HCT116 (cell line): ENCODE measurements around the gene POLR2A. TPM values are rescaled to one million over a fixed set of nuclear protein-coding genes. Genes with fewer than 3 reads are reported as not detected.

Source experiments
- ATAC-seq: fragments of 200-7000 bp; cut with Tn5 transposase; 2 replicates; pipeline ENCODE4 v1.9.1; 2020; ENCODE audit warnings: mild to moderate bottlenecking, moderate library complexity
- BruUV-seq: library from RNA; stranded (reverse); fragments of 400-500 nt; replicated peaks from 2 replicates; lab custom pipeline; 2021; lab: Mats Ljungman, UMichigan
- CTCF ChIA-PET: fragments of 300-600 bp; sonication (Branson Sonifier 250); formaldehyde crosslinking; loops from one replicate; lab custom pipeline; 2021; ENCODE audit warnings: antibody characterized with exemption; lab: Charles Lee
- POLR2A ChIA-PET: fragments of 300-600, 350-600 bp; sonication (Branson Sonifier 250); formaldehyde crosslinking; loops from one replicate; lab custom pipeline; 2021; ENCODE audit warnings: antibody characterized with exemption; lab: Charles Lee
- RAD21 ChIA-PET, 2 experiments: fragments of 300-600 bp; sonication (Branson Sonifier 250); formaldehyde crosslinking; loops; one replicate each; lab custom pipeline; 2023; ENCODE audit warnings: low total read pairs in 2 of 2; ENCODE audit not compliant: uncharacterized antibody in 2 of 2, unreplicated experiment in 2 of 2, low non-redundant PET in 1 of 2; lab: Charles Lee
- DNase-seq: peaks from one replicate; pipeline ENCODE4 v3.0.0-alpha.2; 2010; ENCODE audit warnings: low read depth, low spot score
- H2AFZ ChIP-seq: fragments of 200-600 bp; shearing (Covaris generic), sonication (generic); 2 replicates; pipeline ENCODE4 v1.6.1; 2017; ENCODE audit warnings: low read depth, mixed run types, mixed read lengths, antibody characterized with exemption, low read length; ENCODE audit not compliant: poor library complexity, severe bottlenecking
- H3K27ac ChIP-seq: 2 replicates; pipeline ENCODE4 v1.5.1; 2012; ENCODE audit warnings: low read depth, low read length
- H3K27me3 ChIP-seq: fragments of 200-600 bp; sonication (generic); 2 replicates; pipeline ENCODE4 v1.6.1; 2016; ENCODE audit warnings: mixed run types, low read length, mixed read lengths; ENCODE audit not compliant: insufficient read depth
- H3K36me3 ChIP-seq, 2 experiments: fragments of 200-500 bp in 1 of 2; fragments of 200-600 bp in 1 of 2; sonication (Bioruptor generic) in 1 of 2; sonication (generic) in 1 of 2; 2 replicates each; pipeline versions ENCODE4 v1.5.1 to v1.6.1; 2014 to 2016; ENCODE audit warnings: low read length in 2 of 2, inconsistent platforms in 1 of 2, mixed read lengths in 1 of 2, mixed run types in 1 of 2; ENCODE audit not compliant: insufficient read depth in 2 of 2, control insufficient read depth in 1 of 2
- H3K4me1 ChIP-seq, 2 experiments: fragments of 200-600 bp in 1 of 2; sonication (generic) in 1 of 2; 2 replicates each; pipeline versions ENCODE4 v1.5.1 to v1.6.1; 2012 to 2017; ENCODE audit warnings: low read length in 2 of 2, inconsistent platforms in 1 of 2, mild to moderate bottlenecking in 1 of 2, mixed read lengths in 1 of 2, mixed run types in 1 of 2, moderate library complexity in 1 of 2; ENCODE audit not compliant: insufficient read depth in 2 of 2, control insufficient read depth in 1 of 2
- H3K4me2 ChIP-seq: fragments of 200-600 bp; sonication (generic); 2 replicates; pipeline ENCODE4 v1.6.1; 2017; ENCODE audit warnings: mixed run types, low read length, mixed read lengths
- H3K4me3 ChIP-seq, 2 experiments: fragments of 200-600 bp in 1 of 2; sonication (generic) in 1 of 2; replicated peaks in 1 of 2; 2 replicates each; pipeline ENCODE4 v1.5.1; 2011 to 2016; ENCODE audit warnings: low read length in 2 of 2, control low read depth in 1 of 2, low read depth in 1 of 2, mild to moderate bottlenecking in 1 of 2, mixed read lengths in 1 of 2, mixed run types in 1 of 2
- H3K79me2 ChIP-seq: fragments of 200-600 bp; sonication (generic); 2 replicates; pipeline ENCODE4 v1.6.1; 2017; ENCODE audit warnings: mild to moderate bottlenecking, mixed run types, low read length, moderate library complexity, mixed read lengths; ENCODE audit not compliant: insufficient read depth
- H3K9ac ChIP-seq: fragments of 200-600 bp; sonication (generic); 2 replicates; pipeline ENCODE4 v1.6.1; 2016; ENCODE audit warnings: low read length, mixed read lengths
- H3K9me2 ChIP-seq: fragments of 200-600 bp; sonication (generic), shearing (Covaris generic); 2 replicates; pipeline ENCODE4 v1.6.1; 2017; ENCODE audit warnings: mixed run types, mild to moderate bottlenecking, moderate library complexity; ENCODE audit not compliant: insufficient read depth
- H3K9me3 ChIP-seq, 2 experiments: fragments of 200-500 bp in 1 of 2; fragments of 200-600 bp in 1 of 2; sonication (Bioruptor generic) in 1 of 2; sonication (generic) in 1 of 2; 2 replicates each; pipeline ENCODE4 v1.6.1; 2014 to 2017; ENCODE audit warnings: low read length in 2 of 2, mixed read lengths in 2 of 2, inconsistent platforms in 1 of 2, low read depth in 1 of 2, mild to moderate bottlenecking in 1 of 2, mixed run types in 1 of 2, moderate library complexity in 1 of 2; ENCODE audit not compliant: control insufficient read depth in 1 of 2, insufficient read depth in 1 of 2
- H4K20me1 ChIP-seq: fragments of 200-600 bp; sonication (generic), shearing (Covaris generic); 2 replicates; pipeline ENCODE4 v1.6.1; 2017; ENCODE audit warnings: mixed run types, mild to moderate bottlenecking, moderate library complexity; ENCODE audit not compliant: insufficient read depth
- CBX3 ChIP-seq: IDR thresholded peaks from 2 replicates; pipeline ENCODE4 v1.6.1; 2012; ENCODE audit warnings: low read depth
- EGR1 ChIP-seq: IDR thresholded peaks from 2 replicates; pipeline ENCODE4 v1.6.1; 2012; ENCODE audit warnings: low read depth
- EZH2 ChIP-seq: fragments of 200-600 bp; sonication (generic); IDR thresholded peaks from 2 replicates; pipeline ENCODE4 v1.6.1; 2017; ENCODE audit warnings: antibody characterized with exemption, mixed run types
- EZH2phosphoT487 ChIP-seq: fragments of 200-600 bp; IDR thresholded peaks from 2 replicates; pipeline ENCODE4 v1.6.1; 2018; ENCODE audit warnings: antibody characterized with exemption, borderline replicate concordance
- FOSL1 ChIP-seq: IDR thresholded peaks from 2 replicates; pipeline ENCODE4 v1.6.1; 2012; ENCODE audit warnings: low read depth
- JUND ChIP-seq: IDR thresholded peaks from 2 replicates; pipeline ENCODE4 v1.6.1; 2012
- MAX ChIP-seq: IDR thresholded peaks from 2 replicates; pipeline ENCODE4 v1.6.1; 2012
- POLR2A ChIP-seq: IDR thresholded peaks from 2 replicates; pipeline ENCODE4 v1.7.0; 2011; ENCODE audit warnings: borderline replicate concordance; ENCODE audit not compliant: insufficient read depth, insufficient read length; ENCODE audit errors: extremely low read depth
- SIN3A ChIP-seq: IDR thresholded peaks from 2 replicates; pipeline ENCODE4 v1.6.1; 2012; ENCODE audit warnings: low read depth
- YY1 ChIP-seq: IDR thresholded peaks from 2 replicates; pipeline ENCODE4 v1.6.1; 2011; ENCODE audit warnings: low read length, low read depth, moderate library complexity, mild to moderate bottlenecking; ENCODE audit not compliant: insufficient replicate concordance; ENCODE audit errors: extremely low read depth
- ZBTB33 ChIP-seq: IDR thresholded peaks from 2 replicates; pipeline ENCODE4 v1.6.1; 2011; ENCODE audit warnings: mild to moderate bottlenecking, low read length, moderate library complexity; ENCODE audit not compliant: insufficient replicate concordance; ENCODE audit errors: extremely low read depth
- ZFX ChIP-seq: fragments of 450-650 bp; IDR thresholded peaks from 2 replicates; pipeline ENCODE4 v1.6.1; 2017
- ZNF274 ChIP-seq: fragments of 200-500 bp; sonication (Bioruptor generic); IDR thresholded peaks from 2 replicates; pipeline ENCODE4 v1.6.1; 2014; ENCODE audit warnings: mild to moderate bottlenecking, low read depth, low read length, inconsistent platforms
- intact Hi-C: fragments of 100-400 bp; cut with micrococcal nuclease; formaldehyde crosslinking; loops from 2 replicates; pipeline ENCODE4 v1.10.0; 2022
- total RNA-seq: library from RNA; stranded (reverse); gene quantifications from one replicate; pipeline ENCODE4 v1.2.1, GENCODE V29; 2021; ENCODE audit not compliant: unreplicated experiment
- TF ChIP-seq, protein P1 (sequence below), 3 experiments: fragments of 200-600 bp in 1 of 3; sonication (generic) in 1 of 3; IDR thresholded peaks in 2 of 3; conservative IDR thresholded peaks in 1 of 3; 2 replicates each; pipeline ENCODE4 v1.5.1; 2012 to 2017; ENCODE audit warnings: low read depth in 2 of 3, low read length in 2 of 3, antibody characterized with exemption in 1 of 3, borderline replicate concordance in 1 of 3, control low read depth in 1 of 3, mild to moderate bottlenecking in 1 of 3, mixed read lengths in 1 of 3, mixed run types in 1 of 3, moderate library complexity in 1 of 3; ENCODE audit not compliant: insufficient read depth in 1 of 3
- TF ChIP-seq, protein P2 (sequence below): IDR thresholded peaks from 2 replicates; pipeline ENCODE4 v1.6.1; 2012

Gene POLR2A
- total RNA-seq, 1 experiment from 2014 or later = 205 TPM

- no peaks in the 10 kb centered on the region for H3K9me3 ChIP-seq
- H3K27ac ChIP-seq = no peak overlapping the region
- BruUV-seq = no TSS peak
- no peak for DNase-seq
- H3K4me1 ChIP-seq = peaks cover 9 to 17% of the 10 kb centered on the region in 2 experiments; a peak in 3 of 4 replicates
- CTCF ChIA-PET = no interaction called here
- intact Hi-C loops = no loop called here
- peaks cover 59% of the 10 kb centered on the region; the same call in 1 of the 2 replicates for H4K20me1 ChIP-seq
- H3K9me2 ChIP-seq = no peaks in the 10 kb centered on the region
- TF ChIP-seq FOSL1 = no peak
- TF ChIP-seq, protein P1, sequence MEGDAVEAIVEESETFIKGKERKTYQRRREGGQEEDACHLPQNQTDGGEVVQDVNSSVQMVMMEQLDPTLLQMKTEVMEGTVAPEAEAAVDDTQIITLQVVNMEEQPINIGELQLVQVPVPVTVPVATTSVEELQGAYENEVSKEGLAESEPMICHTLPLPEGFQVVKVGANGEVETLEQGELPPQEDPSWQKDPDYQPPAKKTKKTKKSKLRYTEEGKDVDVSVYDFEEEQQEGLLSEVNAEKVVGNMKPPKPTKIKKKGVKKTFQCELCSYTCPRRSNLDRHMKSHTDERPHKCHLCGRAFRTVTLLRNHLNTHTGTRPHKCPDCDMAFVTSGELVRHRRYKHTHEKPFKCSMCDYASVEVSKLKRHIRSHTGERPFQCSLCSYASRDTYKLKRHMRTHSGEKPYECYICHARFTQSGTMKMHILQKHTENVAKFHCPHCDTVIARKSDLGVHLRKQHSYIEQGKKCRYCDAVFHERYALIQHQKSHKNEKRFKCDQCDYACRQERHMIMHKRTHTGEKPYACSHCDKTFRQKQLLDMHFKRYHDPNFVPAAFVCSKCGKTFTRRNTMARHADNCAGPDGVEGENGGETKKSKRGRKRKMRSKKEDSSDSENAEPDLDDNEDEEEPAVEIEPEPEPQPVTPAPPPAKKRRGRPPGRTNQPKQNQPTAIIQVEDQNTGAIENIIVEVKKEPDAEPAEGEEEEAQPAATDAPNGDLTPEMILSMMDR (IDR thresholded peaks at IDR 0.05 in 2 of 3, conservative IDR thresholded peaks at IDR 0.05 in 1 of 3; ENCODE audit: borderline replicate concordance in 1 of 3, insufficient read depth in 1 of 3, low read depth in 2 of 3, low read length in 2 of 3) = no peak
- TF ChIP-seq EZH2phosphoT487 = no peak
- no peak for TF ChIP-seq CBX3
- no peak for TF ChIP-seq MAX
- no peak for TF ChIP-seq ZFX
- no peak for TF ChIP-seq POLR2A
- TF ChIP-seq, protein P2, sequence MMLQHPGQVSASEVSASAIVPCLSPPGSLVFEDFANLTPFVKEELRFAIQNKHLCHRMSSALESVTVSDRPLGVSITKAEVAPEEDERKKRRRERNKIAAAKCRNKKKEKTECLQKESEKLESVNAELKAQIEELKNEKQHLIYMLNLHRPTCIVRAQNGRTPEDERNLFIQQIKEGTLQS = no peak
- no peak for TF ChIP-seq YY1
- no peak for TF ChIP-seq JUND
- no peak for TF ChIP-seq ZBTB33
- TF ChIP-seq SIN3A = no peak
- TF ChIP-seq EGR1 = no peak
- TF ChIP-seq EZH2 = no peak
- TF ChIP-seq ZNF274 = no peak
- TF ChIP-seq, all 23 proteins: peak for 0
- H3K27me3 ChIP-seq = no peaks in the 10 kb centered on the region
- RAD21 ChIA-PET = no interaction called here
- no peak overlapping the region for H2AFZ ChIP-seq
- POLR2A ChIA-PET = interaction anchor here (0.6 kb wide), 1 partner anchor 227 kb away, joined by 3 read pairs; no protein-coding TSS in a partner anchor
- H3K9ac ChIP-seq = no peak overlapping the region
- no peak overlapping the region for H3K4me3 ChIP-seq
- ATAC-seq = no peak
- H3K36me3 ChIP-seq = peaks cover 10 to 45% of the 10 kb centered on the region in 2 experiments
- H3K4me2 ChIP-seq = no peak overlapping the region
- H3K79me2 ChIP-seq = peaks cover 100% of the 10 kb centered on the region
Observed at GRCh38 chr17:7490144-7490543, 6.0 kb downstream of the POLR2A start.
